ENCODE results near the gene AUTS2.

DNA sequence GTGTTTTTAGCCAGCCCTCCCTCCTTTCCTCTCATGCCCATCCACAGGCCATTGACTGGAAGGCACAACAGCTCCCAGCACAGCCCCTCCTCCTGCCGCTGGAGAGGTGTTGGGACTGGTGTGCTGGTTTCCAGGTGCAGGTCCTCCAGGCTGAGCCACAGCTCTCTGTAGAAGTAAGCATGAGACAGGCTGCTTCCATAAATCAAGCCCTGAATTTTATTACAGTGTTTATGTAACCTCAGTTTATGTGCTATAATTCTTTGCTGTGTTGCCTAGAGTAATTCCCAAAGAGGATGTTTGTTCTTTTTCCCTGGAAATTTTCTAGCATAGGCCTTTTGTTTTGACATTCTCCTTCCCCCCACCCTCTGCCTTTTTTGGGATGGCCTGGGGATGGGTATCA, 445.8 kb downstream of the AUTS2 start:
- TF ChIP-seq, protein P1, sequence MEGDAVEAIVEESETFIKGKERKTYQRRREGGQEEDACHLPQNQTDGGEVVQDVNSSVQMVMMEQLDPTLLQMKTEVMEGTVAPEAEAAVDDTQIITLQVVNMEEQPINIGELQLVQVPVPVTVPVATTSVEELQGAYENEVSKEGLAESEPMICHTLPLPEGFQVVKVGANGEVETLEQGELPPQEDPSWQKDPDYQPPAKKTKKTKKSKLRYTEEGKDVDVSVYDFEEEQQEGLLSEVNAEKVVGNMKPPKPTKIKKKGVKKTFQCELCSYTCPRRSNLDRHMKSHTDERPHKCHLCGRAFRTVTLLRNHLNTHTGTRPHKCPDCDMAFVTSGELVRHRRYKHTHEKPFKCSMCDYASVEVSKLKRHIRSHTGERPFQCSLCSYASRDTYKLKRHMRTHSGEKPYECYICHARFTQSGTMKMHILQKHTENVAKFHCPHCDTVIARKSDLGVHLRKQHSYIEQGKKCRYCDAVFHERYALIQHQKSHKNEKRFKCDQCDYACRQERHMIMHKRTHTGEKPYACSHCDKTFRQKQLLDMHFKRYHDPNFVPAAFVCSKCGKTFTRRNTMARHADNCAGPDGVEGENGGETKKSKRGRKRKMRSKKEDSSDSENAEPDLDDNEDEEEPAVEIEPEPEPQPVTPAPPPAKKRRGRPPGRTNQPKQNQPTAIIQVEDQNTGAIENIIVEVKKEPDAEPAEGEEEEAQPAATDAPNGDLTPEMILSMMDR (conservative IDR thresholded peaks at IDR 0.05 in 1 of 2, IDR thresholded peaks at IDR 0.05 in 1 of 2; ENCODE audit: low read depth in 1 of 2, low read length in 2 of 2) = no peak
- no peak for TF ChIP-seq EZH2 (IDR thresholded peaks at IDR 0.05; ENCODE audit: low read length, missing control alignments)
